K562 (cell line): ENCODE measurements around the gene PEX10. TPM values are rescaled to one million over a fixed set of nuclear protein-coding genes. Genes with fewer than 3 reads are reported as not detected.

Experiments used
- POLR2G ChIP-seq: fragments of 200-400 bp; formaldehyde crosslinking; IDR thresholded peaks from 2 replicates; pipeline ENCODE4 v1.6.1; 2017; ENCODE audit warnings: low read depth, mild to moderate bottlenecking, antibody characterized with exemption, low read length, moderate library complexity
- RAD21 ChIP-seq, 2 experiments: fragments of 250-450 bp in 1 of 2; fragments of 450-650 bp in 1 of 2; sonication (Bioruptor Pico) in 1 of 2; formaldehyde crosslinking in 1 of 2; IDR thresholded peaks in 1 of 2; conservative IDR thresholded peaks in 1 of 2; 2 replicates each; pipeline versions ENCODE4 v1.4.0 to v1.8.0; 2020 to 2022; ENCODE audit warnings: mild to moderate bottlenecking in 2 of 2, moderate library complexity in 1 of 2
- RBFOX2 ChIP-seq: fragments of 200-400 bp; formaldehyde crosslinking; IDR thresholded peaks from 2 replicates; pipeline ENCODE4 v1.6.1; 2017; ENCODE audit warnings: low read depth, mild to moderate bottlenecking, low read length, moderate library complexity
- RBM22 ChIP-seq: fragments of 200-400 bp; formaldehyde crosslinking; IDR thresholded peaks from 2 replicates; pipeline ENCODE4 v1.6.1; 2018; ENCODE audit warnings: low read length, low read depth; ENCODE audit not compliant: poor library complexity, severe bottlenecking
- SETDB1 ChIP-seq: IDR thresholded peaks from one replicate; pipeline ENCODE4 v1.6.1; 2012; ENCODE audit warnings: low read length, control low read depth, inconsistent platforms
- TEAD4 ChIP-seq, 2 experiments: sonication (generic) in 1 of 2; formaldehyde crosslinking in 1 of 2; IDR thresholded peaks; 2 replicates each; pipeline versions ENCODE4 v1.6.1 to v1.8.0; 2012 to 2022; ENCODE audit warnings: borderline replicate concordance in 1 of 2, inconsistent platforms in 1 of 2, low read length in 1 of 2, mild to moderate bottlenecking in 1 of 2, missing genetic modification reagents in 1 of 2
- ZNF140 ChIP-seq: fragments of 250-450 bp; sonication (Bioruptor Pico); IDR thresholded peaks from 2 replicates; pipeline ENCODE4 v1.8.0; 2021; ENCODE audit warnings: moderate library complexity, mild to moderate bottlenecking, inconsistent platforms
- ZNF717 ChIP-seq: fragments of 250-450 bp; sonication (Bioruptor Pico); IDR thresholded peaks from 2 replicates; pipeline ENCODE4 v1.5.0; 2021
- polyA plus RNA-seq, 8 experiments: library from polyadenylated mRNA; depleted of rRNA in 4 of 8; stranded (reverse) in 5 of 8; unstranded in 3 of 8; fragments of >200 nt; fragmentation: Nextera tagmentation in 2 of 8; fragmentation: Illumina TruSeq in 1 of 8; extraction: Ambion mirVana in 2 of 8; extraction: Trizol in 1 of 8; gene quantifications; 2 replicates each; pipeline versions ENCODE4 v1.2.1 to v1.2.3, GENCODE V29; 2011 to 2014; ENCODE audit warnings: inconsistent platforms in 1 of 8, missing spikeins in 1 of 8
- total RNA-seq, 7 experiments: library from RNA; depleted of rRNA in 6 of 7; stranded (reverse); fragments of >200 nt in 6 of 7; fragmentation: Illumina TruSeq in 2 of 7; extraction: Trizol in 2 of 7; gene quantifications; 2 replicates each; pipeline versions ENCODE4 v1.2.1 to v1.2.3, GENCODE V29; 2011 to 2021; ENCODE audit warnings: low replicate concordance in 1 of 7
- TF ChIP-seq, protein P1 (sequence below), 3 experiments: IDR thresholded peaks in 2 of 3; conservative IDR thresholded peaks in 1 of 3; 2 replicates each; pipeline ENCODE4 v1.5.1; 2011 to 2012; ENCODE audit warnings: low read length in 3 of 3, mild to moderate bottlenecking in 3 of 3, control low read depth in 2 of 3, improper control_type of control experiment in 1 of 3, inconsistent platforms in 1 of 3, low read depth in 1 of 3, mixed read lengths in 1 of 3, moderate library complexity in 1 of 3; ENCODE audit not compliant: insufficient read depth in 2 of 3
- TF ChIP-seq, protein P2 (sequence below): sonication (generic); formaldehyde crosslinking; IDR thresholded peaks from 2 replicates; pipeline ENCODE4 v1.8.1; 2023; ENCODE audit warnings: mild to moderate bottlenecking, missing genetic modification reagents

Gene PEX10
- total and polyA plus RNA-seq, 9 of the 15 experiments (the other 6 are each of a cell fraction or from before 2014, with no cell fraction given): 0.03 to 26.2 (median 8.7) TPM

DNA sequence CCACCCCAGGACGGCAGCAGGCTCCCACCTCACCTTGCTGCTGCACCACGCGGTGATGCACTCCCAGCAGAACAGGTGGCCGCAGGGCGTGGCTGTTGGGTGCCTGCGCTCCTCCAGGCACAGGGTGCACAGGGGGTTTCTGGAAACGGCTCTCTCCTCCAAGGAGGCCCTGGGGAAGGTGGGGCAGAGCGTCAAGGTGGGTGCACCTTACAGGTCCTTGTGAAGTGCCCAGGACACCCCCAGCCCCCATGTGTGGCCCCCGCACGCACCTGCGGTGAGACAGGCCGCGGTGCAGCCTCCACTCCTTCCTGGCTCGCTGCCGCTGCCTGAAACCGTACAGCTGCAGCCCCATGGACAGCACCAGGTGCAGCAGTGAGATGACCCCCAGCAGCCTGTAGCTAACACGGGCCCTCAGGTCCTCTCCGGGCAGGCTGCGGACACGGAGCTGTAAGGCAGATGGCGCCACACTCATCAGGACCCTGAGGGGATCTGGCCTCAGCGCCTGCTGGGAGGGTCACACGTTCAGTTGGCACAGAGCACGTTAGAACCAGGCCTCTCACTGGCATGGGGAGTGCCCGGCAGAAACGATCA is 5.8 kb downstream of the PEX10 start (continued):
- TF ChIP-seq, protein P1, sequence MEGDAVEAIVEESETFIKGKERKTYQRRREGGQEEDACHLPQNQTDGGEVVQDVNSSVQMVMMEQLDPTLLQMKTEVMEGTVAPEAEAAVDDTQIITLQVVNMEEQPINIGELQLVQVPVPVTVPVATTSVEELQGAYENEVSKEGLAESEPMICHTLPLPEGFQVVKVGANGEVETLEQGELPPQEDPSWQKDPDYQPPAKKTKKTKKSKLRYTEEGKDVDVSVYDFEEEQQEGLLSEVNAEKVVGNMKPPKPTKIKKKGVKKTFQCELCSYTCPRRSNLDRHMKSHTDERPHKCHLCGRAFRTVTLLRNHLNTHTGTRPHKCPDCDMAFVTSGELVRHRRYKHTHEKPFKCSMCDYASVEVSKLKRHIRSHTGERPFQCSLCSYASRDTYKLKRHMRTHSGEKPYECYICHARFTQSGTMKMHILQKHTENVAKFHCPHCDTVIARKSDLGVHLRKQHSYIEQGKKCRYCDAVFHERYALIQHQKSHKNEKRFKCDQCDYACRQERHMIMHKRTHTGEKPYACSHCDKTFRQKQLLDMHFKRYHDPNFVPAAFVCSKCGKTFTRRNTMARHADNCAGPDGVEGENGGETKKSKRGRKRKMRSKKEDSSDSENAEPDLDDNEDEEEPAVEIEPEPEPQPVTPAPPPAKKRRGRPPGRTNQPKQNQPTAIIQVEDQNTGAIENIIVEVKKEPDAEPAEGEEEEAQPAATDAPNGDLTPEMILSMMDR (IDR thresholded peaks at IDR 0.05 in 2 of 3, conservative IDR thresholded peaks at IDR 0.05 in 1 of 3; ENCODE audit: insufficient read depth in 2 of 3, low read depth in 1 of 3, low read length in 3 of 3): 0 out of 6 replicates have a peak, but pooled peaks of 2 of the 3 experiments have one; percentile 8 to 31
- TF ChIP-seq ZNF717 (CRISPR knock-in tag) (no peak), SETDB1 (no peak), RBM22 (peak; percentile 56), POLR2G (peak; percentile 77), RBFOX2 (0 out of 2 replicates have a peak, but pooled peaks have one; percentile 48), RAD21 (CRISPR knock-in tag; conservative IDR thresholded peaks at IDR 0.05 in 1 of 2, IDR thresholded peaks at IDR 0.05 in 1 of 2) (peak in 1 of 2 experiments; percentile 15; a peak in 1 of 4 replicates), TEAD4 (IDR thresholded peaks at IDR 0.05; ENCODE audit: low read length) (no peak), TEAD4 (CRISPR knock-in tag; IDR thresholded peaks at IDR 0.05; ENCODE audit: borderline replicate concordance) (no peak), ZNF140 (no peak)
- TF ChIP-seq, protein P2, sequence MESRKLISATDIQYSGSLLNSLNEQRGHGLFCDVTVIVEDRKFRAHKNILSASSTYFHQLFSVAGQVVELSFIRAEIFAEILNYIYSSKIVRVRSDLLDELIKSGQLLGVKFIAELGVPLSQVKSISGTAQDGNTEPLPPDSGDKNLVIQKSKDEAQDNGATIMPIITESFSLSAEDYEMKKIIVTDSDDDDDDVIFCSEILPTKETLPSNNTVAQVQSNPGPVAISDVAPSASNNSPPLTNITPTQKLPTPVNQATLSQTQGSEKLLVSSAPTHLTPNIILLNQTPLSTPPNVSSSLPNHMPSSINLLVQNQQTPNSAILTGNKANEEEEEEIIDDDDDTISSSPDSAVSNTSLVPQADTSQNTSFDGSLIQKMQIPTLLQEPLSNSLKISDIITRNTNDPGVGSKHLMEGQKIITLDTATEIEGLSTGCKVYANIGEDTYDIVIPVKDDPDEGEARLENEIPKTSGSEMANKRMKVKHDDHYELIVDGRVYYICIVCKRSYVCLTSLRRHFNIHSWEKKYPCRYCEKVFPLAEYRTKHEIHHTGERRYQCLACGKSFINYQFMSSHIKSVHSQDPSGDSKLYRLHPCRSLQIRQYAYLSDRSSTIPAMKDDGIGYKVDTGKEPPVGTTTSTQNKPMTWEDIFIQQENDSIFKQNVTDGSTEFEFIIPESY (CRISPR knock-in tag): peak; percentile 76
